HCT116 (cell line): ENCODE data around the gene ARGLU1. TPM values are rescaled to one million over a fixed set of nuclear protein-coding genes. Genes with fewer than 3 reads are reported as not detected.

Source experiments
- ATAC-seq: fragments of 200-7000 bp; cut with Tn5 transposase; 2 replicates; pipeline ENCODE4 v1.9.1; 2020; ENCODE audit warnings: mild to moderate bottlenecking, moderate library complexity
- BruUV-seq: library from RNA; stranded (reverse); fragments of 400-500 nt; replicated peaks from 2 replicates; lab custom pipeline; 2021; lab: Mats Ljungman, UMichigan
- CTCF ChIA-PET: fragments of 300-600 bp; sonication (Branson Sonifier 250); formaldehyde crosslinking; loops from one replicate; lab custom pipeline; 2021; ENCODE audit warnings: antibody characterized with exemption; lab: Charles Lee
- POLR2A ChIA-PET: fragments of 300-600, 350-600 bp; sonication (Branson Sonifier 250); formaldehyde crosslinking; loops from one replicate; lab custom pipeline; 2021; ENCODE audit warnings: antibody characterized with exemption; lab: Charles Lee
- RAD21 ChIA-PET, 2 experiments: fragments of 300-600 bp; sonication (Branson Sonifier 250); formaldehyde crosslinking; loops; one replicate each; lab custom pipeline; 2023; ENCODE audit warnings: low total read pairs in 2 of 2; ENCODE audit not compliant: uncharacterized antibody in 2 of 2, unreplicated experiment in 2 of 2, low non-redundant PET in 1 of 2; lab: Charles Lee
- DNase-seq: peaks from one replicate; pipeline ENCODE4 v3.0.0-alpha.2; 2010; ENCODE audit warnings: low read depth, low spot score
- H2AFZ ChIP-seq: fragments of 200-600 bp; shearing (Covaris generic), sonication (generic); 2 replicates; pipeline ENCODE4 v1.6.1; 2017; ENCODE audit warnings: low read depth, mixed run types, mixed read lengths, antibody characterized with exemption, low read length; ENCODE audit not compliant: poor library complexity, severe bottlenecking
- H3K27ac ChIP-seq: 2 replicates; pipeline ENCODE4 v1.5.1; 2012; ENCODE audit warnings: low read depth, low read length
- H3K27me3 ChIP-seq: fragments of 200-600 bp; sonication (generic); 2 replicates; pipeline ENCODE4 v1.6.1; 2016; ENCODE audit warnings: mixed run types, low read length, mixed read lengths; ENCODE audit not compliant: insufficient read depth
- H3K36me3 ChIP-seq, 2 experiments: fragments of 200-500 bp in 1 of 2; fragments of 200-600 bp in 1 of 2; sonication (Bioruptor generic) in 1 of 2; sonication (generic) in 1 of 2; 2 replicates each; pipeline versions ENCODE4 v1.5.1 to v1.6.1; 2014 to 2016; ENCODE audit warnings: low read length in 2 of 2, inconsistent platforms in 1 of 2, mixed read lengths in 1 of 2, mixed run types in 1 of 2; ENCODE audit not compliant: insufficient read depth in 2 of 2, control insufficient read depth in 1 of 2
- H3K4me1 ChIP-seq, 2 experiments: fragments of 200-600 bp in 1 of 2; sonication (generic) in 1 of 2; 2 replicates each; pipeline versions ENCODE4 v1.5.1 to v1.6.1; 2012 to 2017; ENCODE audit warnings: low read length in 2 of 2, inconsistent platforms in 1 of 2, mild to moderate bottlenecking in 1 of 2, mixed read lengths in 1 of 2, mixed run types in 1 of 2, moderate library complexity in 1 of 2; ENCODE audit not compliant: insufficient read depth in 2 of 2, control insufficient read depth in 1 of 2
- H3K4me2 ChIP-seq: fragments of 200-600 bp; sonication (generic); 2 replicates; pipeline ENCODE4 v1.6.1; 2017; ENCODE audit warnings: mixed run types, low read length, mixed read lengths
- H3K4me3 ChIP-seq, 2 experiments: fragments of 200-600 bp in 1 of 2; sonication (generic) in 1 of 2; replicated peaks in 1 of 2; 2 replicates each; pipeline ENCODE4 v1.5.1; 2011 to 2016; ENCODE audit warnings: low read length in 2 of 2, control low read depth in 1 of 2, low read depth in 1 of 2, mild to moderate bottlenecking in 1 of 2, mixed read lengths in 1 of 2, mixed run types in 1 of 2
- H3K79me2 ChIP-seq: fragments of 200-600 bp; sonication (generic); 2 replicates; pipeline ENCODE4 v1.6.1; 2017; ENCODE audit warnings: mild to moderate bottlenecking, mixed run types, low read length, moderate library complexity, mixed read lengths; ENCODE audit not compliant: insufficient read depth
- H3K9ac ChIP-seq: fragments of 200-600 bp; sonication (generic); 2 replicates; pipeline ENCODE4 v1.6.1; 2016; ENCODE audit warnings: low read length, mixed read lengths
- H3K9me2 ChIP-seq: fragments of 200-600 bp; sonication (generic), shearing (Covaris generic); 2 replicates; pipeline ENCODE4 v1.6.1; 2017; ENCODE audit warnings: mixed run types, mild to moderate bottlenecking, moderate library complexity; ENCODE audit not compliant: insufficient read depth
- H3K9me3 ChIP-seq, 2 experiments: fragments of 200-500 bp in 1 of 2; fragments of 200-600 bp in 1 of 2; sonication (Bioruptor generic) in 1 of 2; sonication (generic) in 1 of 2; 2 replicates each; pipeline ENCODE4 v1.6.1; 2014 to 2017; ENCODE audit warnings: low read length in 2 of 2, mixed read lengths in 2 of 2, inconsistent platforms in 1 of 2, low read depth in 1 of 2, mild to moderate bottlenecking in 1 of 2, mixed run types in 1 of 2, moderate library complexity in 1 of 2; ENCODE audit not compliant: control insufficient read depth in 1 of 2, insufficient read depth in 1 of 2
- H4K20me1 ChIP-seq: fragments of 200-600 bp; sonication (generic), shearing (Covaris generic); 2 replicates; pipeline ENCODE4 v1.6.1; 2017; ENCODE audit warnings: mixed run types, mild to moderate bottlenecking, moderate library complexity; ENCODE audit not compliant: insufficient read depth
- ATF3 ChIP-seq: IDR thresholded peaks from 2 replicates; pipeline ENCODE4 v1.6.1; 2012
- CBX3 ChIP-seq: IDR thresholded peaks from 2 replicates; pipeline ENCODE4 v1.6.1; 2012; ENCODE audit warnings: low read depth
- CEBPB ChIP-seq: IDR thresholded peaks from 2 replicates; pipeline ENCODE4 v1.6.1; 2012; ENCODE audit warnings: low read depth
- EGR1 ChIP-seq: IDR thresholded peaks from 2 replicates; pipeline ENCODE4 v1.6.1; 2012; ENCODE audit warnings: low read depth
- EZH2 ChIP-seq: fragments of 200-600 bp; sonication (generic); IDR thresholded peaks from 2 replicates; pipeline ENCODE4 v1.6.1; 2017; ENCODE audit warnings: antibody characterized with exemption, mixed run types
- EZH2phosphoT487 ChIP-seq: fragments of 200-600 bp; IDR thresholded peaks from 2 replicates; pipeline ENCODE4 v1.6.1; 2018; ENCODE audit warnings: antibody characterized with exemption, borderline replicate concordance
- FOSL1 ChIP-seq: IDR thresholded peaks from 2 replicates; pipeline ENCODE4 v1.6.1; 2012; ENCODE audit warnings: low read depth
- JUND ChIP-seq: IDR thresholded peaks from 2 replicates; pipeline ENCODE4 v1.6.1; 2012
- POLR2A ChIP-seq: IDR thresholded peaks from 2 replicates; pipeline ENCODE4 v1.7.0; 2011; ENCODE audit warnings: borderline replicate concordance; ENCODE audit not compliant: insufficient read depth, insufficient read length; ENCODE audit errors: extremely low read depth
- POLR2AphosphoS5 ChIP-seq: IDR thresholded peaks from 2 replicates; pipeline ENCODE4 v1.6.1; 2011; ENCODE audit warnings: mild to moderate bottlenecking, low read depth, low read length, moderate library complexity
- RAD21 ChIP-seq: IDR thresholded peaks from 2 replicates; pipeline ENCODE4 v1.6.1; 2012; ENCODE audit warnings: low read depth, mild to moderate bottlenecking
- SIN3A ChIP-seq: IDR thresholded peaks from 2 replicates; pipeline ENCODE4 v1.6.1; 2012; ENCODE audit warnings: low read depth
- SP1 ChIP-seq: IDR thresholded peaks from 2 replicates; pipeline ENCODE4 v1.6.1; 2012; ENCODE audit warnings: low read depth
- SRF ChIP-seq: IDR thresholded peaks from 2 replicates; pipeline ENCODE4 v1.6.1; 2012; ENCODE audit warnings: low read depth
- ZFX ChIP-seq: fragments of 450-650 bp; IDR thresholded peaks from 2 replicates; pipeline ENCODE4 v1.6.1; 2017
- ZNF274 ChIP-seq: fragments of 200-500 bp; sonication (Bioruptor generic); IDR thresholded peaks from 2 replicates; pipeline ENCODE4 v1.6.1; 2014; ENCODE audit warnings: mild to moderate bottlenecking, low read depth, low read length, inconsistent platforms
- intact Hi-C: fragments of 100-400 bp; cut with micrococcal nuclease; formaldehyde crosslinking; loops from 2 replicates; pipeline ENCODE4 v1.10.0; 2022
- total RNA-seq: library from RNA; stranded (reverse); gene quantifications from one replicate; pipeline ENCODE4 v1.2.1, GENCODE V29; 2021; ENCODE audit not compliant: unreplicated experiment
- TF ChIP-seq, protein P1 (sequence below): IDR thresholded peaks from 2 replicates; pipeline ENCODE4 v1.6.1; 2011; ENCODE audit warnings: mild to moderate bottlenecking, low read length, moderate library complexity; ENCODE audit not compliant: insufficient replicate concordance; ENCODE audit errors: extremely low read depth
- TF ChIP-seq, protein P2 (sequence below): IDR thresholded peaks from 2 replicates; pipeline ENCODE4 v1.6.1; 2012; ENCODE audit warnings: low read depth
- TF ChIP-seq, protein P3 (sequence below): IDR thresholded peaks from 2 replicates; pipeline ENCODE4 v1.6.1; 2012

The ARGLU1 gene
- total RNA-seq, 1 experiment from 2014 or later = 57.8 TPM

DNA sequence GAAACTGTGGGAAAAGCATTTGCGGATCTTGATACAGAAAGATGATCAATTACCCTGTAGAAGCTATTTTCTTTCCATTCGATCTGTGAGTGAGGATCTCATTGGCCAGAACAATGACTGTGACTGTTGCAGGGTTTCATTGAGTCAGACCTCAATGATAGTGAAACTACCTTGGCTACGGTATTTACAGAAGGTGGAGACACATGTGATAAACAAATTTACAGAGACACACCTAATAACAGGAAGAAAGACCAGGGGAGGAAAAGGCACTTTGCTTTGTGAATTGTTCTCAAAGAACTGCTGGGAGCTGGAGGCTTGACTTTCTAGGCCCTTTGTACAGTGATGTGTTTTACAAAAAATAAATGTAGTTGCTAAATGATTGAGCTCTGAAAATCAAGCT lies 19.9 kb upstream of the ARGLU1 start (continued):
- TF ChIP-seq, protein P1, sequence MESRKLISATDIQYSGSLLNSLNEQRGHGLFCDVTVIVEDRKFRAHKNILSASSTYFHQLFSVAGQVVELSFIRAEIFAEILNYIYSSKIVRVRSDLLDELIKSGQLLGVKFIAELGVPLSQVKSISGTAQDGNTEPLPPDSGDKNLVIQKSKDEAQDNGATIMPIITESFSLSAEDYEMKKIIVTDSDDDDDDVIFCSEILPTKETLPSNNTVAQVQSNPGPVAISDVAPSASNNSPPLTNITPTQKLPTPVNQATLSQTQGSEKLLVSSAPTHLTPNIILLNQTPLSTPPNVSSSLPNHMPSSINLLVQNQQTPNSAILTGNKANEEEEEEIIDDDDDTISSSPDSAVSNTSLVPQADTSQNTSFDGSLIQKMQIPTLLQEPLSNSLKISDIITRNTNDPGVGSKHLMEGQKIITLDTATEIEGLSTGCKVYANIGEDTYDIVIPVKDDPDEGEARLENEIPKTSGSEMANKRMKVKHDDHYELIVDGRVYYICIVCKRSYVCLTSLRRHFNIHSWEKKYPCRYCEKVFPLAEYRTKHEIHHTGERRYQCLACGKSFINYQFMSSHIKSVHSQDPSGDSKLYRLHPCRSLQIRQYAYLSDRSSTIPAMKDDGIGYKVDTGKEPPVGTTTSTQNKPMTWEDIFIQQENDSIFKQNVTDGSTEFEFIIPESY = no peak
- TF ChIP-seq SP1 = no peak
- TF ChIP-seq EZH2 = no peak
- TF ChIP-seq RAD21 = no peak

GRCh38 chr13:106586648-106587166 lies 18.8 kb upstream of the ARGLU1 start:
- no peak overlapping the region for H3K4me3 ChIP-seq
- DNase-seq (no peak), ATAC-seq (no peak)
- ChIA-PET RAD21 (no interaction called here), CTCF (no interaction called here), POLR2A (no interaction called here)
- TF ChIP-seq, protein P2, sequence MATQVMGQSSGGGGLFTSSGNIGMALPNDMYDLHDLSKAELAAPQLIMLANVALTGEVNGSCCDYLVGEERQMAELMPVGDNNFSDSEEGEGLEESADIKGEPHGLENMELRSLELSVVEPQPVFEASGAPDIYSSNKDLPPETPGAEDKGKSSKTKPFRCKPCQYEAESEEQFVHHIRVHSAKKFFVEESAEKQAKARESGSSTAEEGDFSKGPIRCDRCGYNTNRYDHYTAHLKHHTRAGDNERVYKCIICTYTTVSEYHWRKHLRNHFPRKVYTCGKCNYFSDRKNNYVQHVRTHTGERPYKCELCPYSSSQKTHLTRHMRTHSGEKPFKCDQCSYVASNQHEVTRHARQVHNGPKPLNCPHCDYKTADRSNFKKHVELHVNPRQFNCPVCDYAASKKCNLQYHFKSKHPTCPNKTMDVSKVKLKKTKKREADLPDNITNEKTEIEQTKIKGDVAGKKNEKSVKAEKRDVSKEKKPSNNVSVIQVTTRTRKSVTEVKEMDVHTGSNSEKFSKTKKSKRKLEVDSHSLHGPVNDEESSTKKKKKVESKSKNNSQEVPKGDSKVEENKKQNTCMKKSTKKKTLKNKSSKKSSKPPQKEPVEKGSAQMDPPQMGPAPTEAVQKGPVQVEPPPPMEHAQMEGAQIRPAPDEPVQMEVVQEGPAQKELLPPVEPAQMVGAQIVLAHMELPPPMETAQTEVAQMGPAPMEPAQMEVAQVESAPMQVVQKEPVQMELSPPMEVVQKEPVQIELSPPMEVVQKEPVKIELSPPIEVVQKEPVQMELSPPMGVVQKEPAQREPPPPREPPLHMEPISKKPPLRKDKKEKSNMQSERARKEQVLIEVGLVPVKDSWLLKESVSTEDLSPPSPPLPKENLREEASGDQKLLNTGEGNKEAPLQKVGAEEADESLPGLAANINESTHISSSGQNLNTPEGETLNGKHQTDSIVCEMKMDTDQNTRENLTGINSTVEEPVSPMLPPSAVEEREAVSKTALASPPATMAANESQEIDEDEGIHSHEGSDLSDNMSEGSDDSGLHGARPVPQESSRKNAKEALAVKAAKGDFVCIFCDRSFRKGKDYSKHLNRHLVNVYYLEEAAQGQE = no peak
- TF ChIP-seq ZFX = no peak
- no peak for TF ChIP-seq ZNF274
- TF ChIP-seq SP1 = no peak
- no peak for TF ChIP-seq JUND
- TF ChIP-seq FOSL1 = no peak
- TF ChIP-seq RAD21 = no peak
- TF ChIP-seq EZH2phosphoT487 = no peak
- TF ChIP-seq, protein P3, sequence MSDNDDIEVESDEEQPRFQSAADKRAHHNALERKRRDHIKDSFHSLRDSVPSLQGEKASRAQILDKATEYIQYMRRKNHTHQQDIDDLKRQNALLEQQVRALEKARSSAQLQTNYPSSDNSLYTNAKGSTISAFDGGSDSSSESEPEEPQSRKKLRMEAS = no peak
- TF ChIP-seq POLR2AphosphoS5 = no peak
- no peak for TF ChIP-seq POLR2A
- TF ChIP-seq ATF3 = no peak
- TF ChIP-seq SRF = no peak
- no peak for TF ChIP-seq EGR1
- TF ChIP-seq CBX3 = no peak
- TF ChIP-seq, protein P1 = no peak
- no peak for TF ChIP-seq CEBPB
- TF ChIP-seq SIN3A = no peak
- H3K4me1 ChIP-seq = no peaks in the 10 kb centered on the region
- no peaks in the 10 kb centered on the region for H3K79me2 ChIP-seq
- no peak overlapping the region for H3K4me2 ChIP-seq
- no TSS peak for BruUV-seq
- H3K27ac ChIP-seq = no peak overlapping the region
- H3K9me2 ChIP-seq = no peaks in the 10 kb centered on the region
- H2AFZ ChIP-seq = no peak overlapping the region
- intact Hi-C loops = no loop called here
- no peaks in the 10 kb centered on the region for H4K20me1 ChIP-seq
- H3K9ac ChIP-seq = no peak overlapping the region
- no peaks in the 10 kb centered on the region for H3K27me3 ChIP-seq
- H3K36me3 ChIP-seq = no peaks in the 10 kb centered on the region
- peaks cover 0 to 7% of the 10 kb centered on the region in 2 experiments; a peak in 1 of 4 replicates for H3K9me3 ChIP-seq
